SU-DHL-6 (cell line): ENCODE measurements around the gene ATP6V0C.
A peak's percentile ranks its signal among the peaks of the same experiment; 100 is the strongest.

ENCODE experiments used
- H2AFZ ChIP-seq: fragments of 200-600 bp; sonication (generic); 2 replicates; pipeline ENCODE4 v1.6.1; 2014; ENCODE audit warnings: low read depth, mild to moderate bottlenecking, moderate library complexity, mixed read lengths, antibody characterized with exemption, low read length; ENCODE audit not compliant: severe bottlenecking
- H3F3A ChIP-seq: fragments of 200-600 bp; shearing (Covaris generic); 2 replicates; pipeline ENCODE4 v1.6.0; 2016; ENCODE audit warnings: antibody characterized with exemption, mild to moderate bottlenecking; ENCODE audit not compliant: insufficient read depth
- H3K27ac ChIP-seq: fragments of 200-600 bp; sonication (generic); 2 replicates; pipeline ENCODE4 v1.5.1; 2016; ENCODE audit warnings: low read depth, mild to moderate bottlenecking, low read length, moderate library complexity, mixed read lengths
- H3K27me3 ChIP-seq: fragments of 200-600 bp; sonication (generic), shearing (Covaris generic); 2 replicates; pipeline ENCODE4 v1.6.0; 2014; ENCODE audit warnings: mild to moderate bottlenecking, low read length
- H3K36me3 ChIP-seq: fragments of 200-600 bp; sonication (generic); 2 replicates; pipeline ENCODE4 v1.6.1; 2014; ENCODE audit warnings: mild to moderate bottlenecking, low read length, mixed read lengths
- H3K4me2 ChIP-seq: fragments of 300-600, 200-600 bp; shearing (Covaris generic), sonication (generic); 2 replicates; pipeline ENCODE4 v1.6.0; 2014; ENCODE audit warnings: low read length, low read depth, mild to moderate bottlenecking; ENCODE audit not compliant: poor library complexity, severe bottlenecking
- H3K4me3 ChIP-seq: fragments of 200-600 bp; sonication (generic); 2 replicates; pipeline ENCODE4 v1.5.1; 2014; ENCODE audit warnings: antibody characterized with exemption, low read length, mild to moderate bottlenecking, mixed read lengths; ENCODE audit not compliant: insufficient read depth, poor library complexity, severe bottlenecking
- H3K79me2 ChIP-seq: fragments of 200-600 bp; sonication (generic); 2 replicates; pipeline ENCODE4 v1.6.1; 2014; ENCODE audit warnings: mild to moderate bottlenecking, low read length, moderate library complexity; ENCODE audit not compliant: insufficient read depth
- H3K9ac ChIP-seq: fragments of 200-600 bp; sonication (generic); 2 replicates; pipeline ENCODE4 v1.7.0; 2014; ENCODE audit warnings: mild to moderate bottlenecking, low read length
- H3K9me2 ChIP-seq: fragments of 200-600 bp; sonication (generic); replicated peaks from 2 replicates; pipeline ENCODE4 v1.6.1; 2014; ENCODE audit warnings: low read length; ENCODE audit not compliant: insufficient read depth
- H3K9me3 ChIP-seq: fragments of 200-600 bp; sonication (generic); 2 replicates; pipeline ENCODE4 v1.6.1; 2014; ENCODE audit warnings: low read length, mixed read lengths; ENCODE audit not compliant: insufficient read depth
- H4K20me1 ChIP-seq: fragments of 200-600 bp; sonication (generic); 2 replicates; pipeline ENCODE4 v1.6.1; 2014; ENCODE audit warnings: low read depth, mild to moderate bottlenecking, antibody characterized with exemption, low read length, moderate library complexity, mixed read lengths
- EZH2phosphoT487 ChIP-seq: fragments of 200-600 bp; sonication (generic), shearing (Covaris generic); conservative IDR thresholded peaks from 2 replicates; pipeline ENCODE4 v1.6.1; 2018; ENCODE audit warnings: mild to moderate bottlenecking, antibody characterized with exemption, low read length, moderate library complexity, mixed read lengths
- TF ChIP-seq, protein P1 (sequence below): fragments of 200-600 bp; sonication (generic); IDR thresholded peaks from one replicate; pipeline ENCODE4 v1.5.1; 2017; ENCODE audit warnings: antibody characterized with exemption, mild to moderate bottlenecking, low read length, moderate library complexity; ENCODE audit not compliant: insufficient read depth, poor library complexity, severe bottlenecking

ATP6V0C gene

DNA sequence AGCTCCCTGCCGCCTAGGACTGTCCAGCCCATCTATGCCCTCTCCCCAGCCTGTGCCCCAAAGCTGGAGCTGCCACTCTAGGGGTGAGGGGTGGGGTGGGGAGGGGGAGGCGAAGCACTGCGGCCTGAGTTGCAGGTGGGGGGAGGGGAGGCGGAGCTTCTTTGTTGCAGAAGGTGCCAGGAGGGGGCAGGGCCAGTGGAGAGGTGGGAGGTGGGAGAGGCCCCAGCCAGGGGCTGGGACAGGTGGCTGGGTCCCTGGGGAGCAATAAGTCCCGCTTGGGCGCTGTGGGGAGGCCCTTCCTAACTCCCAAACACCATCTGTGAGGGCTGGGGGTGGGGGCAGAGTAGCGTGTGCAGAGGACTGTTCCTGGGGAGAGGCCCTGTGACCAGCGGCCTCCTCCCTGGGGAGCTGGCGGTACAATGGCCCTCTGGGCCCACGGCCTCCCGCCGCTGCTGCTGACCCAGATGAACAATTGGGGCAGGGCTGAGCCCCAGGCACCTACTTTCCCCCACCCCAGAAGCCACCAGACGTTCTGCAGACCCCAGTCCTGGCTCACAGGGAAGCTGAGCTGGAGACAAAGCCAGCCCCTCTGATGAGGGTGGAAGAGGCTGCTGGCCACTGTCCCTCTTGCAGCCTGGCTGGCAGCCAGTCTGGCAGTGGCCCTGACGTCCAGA, 44.9 kb upstream of the ATP6V0C start:
- no peak overlapping the region for H2AFZ ChIP-seq

DNA sequence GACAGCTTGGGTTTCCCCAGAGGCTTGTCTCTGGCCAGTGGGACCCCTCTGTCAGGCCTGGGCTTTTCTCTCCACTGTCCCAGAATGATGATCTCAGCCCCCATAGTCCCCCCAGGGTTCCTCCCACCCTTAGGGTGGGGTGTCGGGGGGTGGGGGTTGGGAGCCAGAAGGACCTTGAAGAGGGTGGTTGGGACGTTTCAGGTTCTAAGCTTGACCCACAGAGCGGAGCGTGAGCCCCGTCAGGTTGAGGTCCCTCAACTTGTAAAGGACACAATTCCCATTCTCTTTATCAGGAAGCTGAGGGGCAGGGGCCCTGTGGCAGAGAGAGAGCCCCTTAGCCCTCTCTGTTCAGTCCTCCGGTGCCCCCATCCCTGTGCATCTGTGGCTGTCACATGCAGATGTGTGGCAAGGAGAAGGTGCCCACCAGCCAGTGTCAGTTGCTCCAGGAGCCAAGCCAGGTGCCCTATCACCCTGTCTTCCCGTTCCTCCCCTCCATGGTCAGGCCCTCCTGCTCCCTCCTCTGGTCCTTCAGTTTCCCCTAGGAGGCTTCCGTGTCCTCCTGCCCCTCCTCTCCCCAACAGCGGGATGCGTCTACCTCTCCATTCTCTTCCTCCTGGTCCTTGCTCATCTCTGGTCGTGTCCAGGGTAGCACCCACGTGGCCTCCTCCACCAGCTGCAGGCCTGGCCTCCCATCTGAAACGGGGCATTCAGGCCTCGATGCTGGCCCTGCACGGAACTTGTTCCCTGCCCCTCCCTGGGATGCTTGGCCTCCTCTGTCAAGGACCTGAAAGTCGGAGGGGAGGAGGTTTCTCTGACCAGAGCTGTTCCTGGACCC, 44.1 kb upstream of the ATP6V0C start:
- Histone ChIP-seq H3K9me2 (no peaks in the 10 kb centered on the region), H4K20me1 (no peaks in the 10 kb centered on the region; the same call in 1 of the 2 replicates), H3K4me3 (no peak overlapping the region), H3K79me2 (no peaks in the 10 kb centered on the region), H3K9ac (peak overlapping the region; percentile 30; the same call in 1 of the 2 replicates), H3K9me3 (no peaks in the 10 kb centered on the region), H3K27ac (peak overlapping the region; percentile 62), H3K27me3 (no peaks in the 10 kb centered on the region), H3K4me2 (peak overlapping the region; percentile 74), H2AFZ (no peak overlapping the region), H3K36me3 (no peaks in the 10 kb centered on the region), H3F3A (peaks cover 19% of the 10 kb centered on the region; the same call in 1 of the 2 replicates)
- no peak for TF ChIP-seq EZH2phosphoT487
- TF ChIP-seq, protein P1, sequence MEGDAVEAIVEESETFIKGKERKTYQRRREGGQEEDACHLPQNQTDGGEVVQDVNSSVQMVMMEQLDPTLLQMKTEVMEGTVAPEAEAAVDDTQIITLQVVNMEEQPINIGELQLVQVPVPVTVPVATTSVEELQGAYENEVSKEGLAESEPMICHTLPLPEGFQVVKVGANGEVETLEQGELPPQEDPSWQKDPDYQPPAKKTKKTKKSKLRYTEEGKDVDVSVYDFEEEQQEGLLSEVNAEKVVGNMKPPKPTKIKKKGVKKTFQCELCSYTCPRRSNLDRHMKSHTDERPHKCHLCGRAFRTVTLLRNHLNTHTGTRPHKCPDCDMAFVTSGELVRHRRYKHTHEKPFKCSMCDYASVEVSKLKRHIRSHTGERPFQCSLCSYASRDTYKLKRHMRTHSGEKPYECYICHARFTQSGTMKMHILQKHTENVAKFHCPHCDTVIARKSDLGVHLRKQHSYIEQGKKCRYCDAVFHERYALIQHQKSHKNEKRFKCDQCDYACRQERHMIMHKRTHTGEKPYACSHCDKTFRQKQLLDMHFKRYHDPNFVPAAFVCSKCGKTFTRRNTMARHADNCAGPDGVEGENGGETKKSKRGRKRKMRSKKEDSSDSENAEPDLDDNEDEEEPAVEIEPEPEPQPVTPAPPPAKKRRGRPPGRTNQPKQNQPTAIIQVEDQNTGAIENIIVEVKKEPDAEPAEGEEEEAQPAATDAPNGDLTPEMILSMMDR, result no peak

More for the DNA sequence above, 44.9 kb upstream of the ATP6V0C start:
- no peaks in the 10 kb centered on the region for H3K79me2 ChIP-seq
- H3K9ac ChIP-seq, result peak overlapping the region; percentile 65
- H3K9me3 ChIP-seq, result no peaks in the 10 kb centered on the region
- H3K4me3 ChIP-seq, result peak overlapping the region; percentile 49
- H3K36me3 ChIP-seq, result no peaks in the 10 kb centered on the region
- H3F3A ChIP-seq, result peaks cover 19% of the 10 kb centered on the region; the same call in 1 of the 2 replicates
- no peaks in the 10 kb centered on the region; the same call in 1 of the 2 replicates for H4K20me1 ChIP-seq
- no peaks in the 10 kb centered on the region for H3K27me3 ChIP-seq
- no peaks in the 10 kb centered on the region for H3K9me2 ChIP-seq
- TF ChIP-seq, protein P1, result no peak
- TF ChIP-seq EZH2phosphoT487, result no peak
- H3K27ac ChIP-seq, result peak overlapping the region; percentile 75
- peak overlapping the region; percentile 74 for H3K4me2 ChIP-seq

DNA sequence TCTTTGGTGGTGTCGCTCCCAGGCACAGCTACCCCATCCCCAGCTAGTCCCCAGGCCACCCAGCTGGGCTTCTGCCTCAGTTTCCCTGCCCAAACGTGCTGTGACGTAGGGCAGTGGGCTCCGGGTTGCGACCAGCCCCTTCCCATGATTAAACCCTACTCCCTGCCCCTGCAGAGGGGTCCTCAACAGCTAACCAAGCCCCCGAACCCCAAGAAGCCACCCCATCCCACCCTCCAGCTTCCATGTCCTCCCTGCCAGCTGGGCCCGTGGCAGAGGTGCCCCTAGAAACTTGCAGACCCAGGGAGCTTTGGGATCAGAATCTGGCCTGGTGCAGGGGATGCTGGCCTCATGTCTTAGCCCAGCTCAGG, 43.5 kb upstream of the ATP6V0C start:
- Histone ChIP-seq H3K4me2 (no peak overlapping the region), H3K27ac (peak overlapping the region; percentile 62)

More for the DNA sequence above, 43.5 kb upstream of the ATP6V0C start:
- H3K36me3 ChIP-seq, result no peaks in the 10 kb centered on the region
- H3F3A ChIP-seq, result peaks cover 15% of the 10 kb centered on the region; the same call in 1 of the 2 replicates
- no peaks in the 10 kb centered on the region; the same call in 1 of the 2 replicates for H4K20me1 ChIP-seq
- TF ChIP-seq, protein P1, result no peak
- H2AFZ ChIP-seq, result no peak overlapping the region
- H3K9me2 ChIP-seq, result no peaks in the 10 kb centered on the region
- H3K4me3 ChIP-seq, result no peak overlapping the region
- no peak overlapping the region for H3K9ac ChIP-seq
- H3K27me3 ChIP-seq, result no peaks in the 10 kb centered on the region
- no peaks in the 10 kb centered on the region for H3K9me3 ChIP-seq
- no peaks in the 10 kb centered on the region for H3K79me2 ChIP-seq
